Stimulated activated CD8-positive, alpha-beta memory T cell treated with anti-CD3 and anti-CD28 coated beads, Interleukin-15, amount 100 ng/mL, for 24 hours (primary cell): Measurements from ENCODE around the gene SEBOX.

Experiments
- DNase-seq: peaks from one replicate; pipeline ENCODE4 v3.0.0-alpha.2; 2020; ENCODE audit warnings: low read depth

The SEBOX gene

GRCh38 chr17:28392491-28392890 is 27.5 kb upstream of the SEBOX start:
- DNase-seq: no peak

DNA sequence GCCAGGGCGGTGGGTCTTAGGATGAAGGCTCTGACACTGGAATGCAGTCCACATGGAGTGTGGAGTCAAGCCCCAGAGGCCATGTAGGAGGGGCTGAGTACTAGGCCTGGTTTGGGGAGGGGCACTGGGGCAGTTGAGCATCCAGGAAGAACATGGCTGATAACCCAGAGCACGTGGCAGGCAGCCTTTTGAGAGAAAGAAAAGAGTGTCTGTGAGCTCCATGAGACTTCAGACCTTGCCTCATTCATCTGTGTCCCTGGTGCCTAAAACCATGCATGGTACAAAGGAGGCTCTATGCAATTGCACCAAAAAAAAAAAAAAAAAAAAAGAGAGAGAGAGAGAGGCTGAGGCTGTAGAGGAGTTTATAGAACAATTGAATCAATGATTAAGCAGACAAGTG is 26.4 kb upstream of the SEBOX start:
- DNase-seq: no peak

- no peak for DNase-seq
Measured at GRCh38 chr17:28390984-28391383, 26.0 kb upstream of the SEBOX start.

DNA sequence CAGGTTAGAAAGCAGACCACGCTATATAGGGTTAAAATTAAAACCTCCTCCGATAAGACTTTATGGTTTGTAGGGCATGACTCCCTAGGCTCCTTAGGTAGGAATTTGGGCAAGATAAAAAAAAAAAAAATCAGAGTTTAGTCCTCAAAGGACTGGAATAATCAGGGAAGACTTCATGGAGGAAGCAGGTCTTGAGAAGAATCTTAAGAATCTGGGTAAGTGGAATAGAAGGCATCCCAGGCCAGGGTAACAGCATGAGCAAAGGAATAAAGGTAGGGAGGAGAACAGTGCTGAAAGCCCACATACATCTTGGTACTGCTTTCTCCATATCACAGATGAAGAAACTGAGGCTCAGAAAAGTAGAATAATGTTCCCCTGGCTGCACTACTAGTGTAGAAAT is 25.6 kb upstream of the SEBOX start:
- DNase-seq: no peak

DNA sequence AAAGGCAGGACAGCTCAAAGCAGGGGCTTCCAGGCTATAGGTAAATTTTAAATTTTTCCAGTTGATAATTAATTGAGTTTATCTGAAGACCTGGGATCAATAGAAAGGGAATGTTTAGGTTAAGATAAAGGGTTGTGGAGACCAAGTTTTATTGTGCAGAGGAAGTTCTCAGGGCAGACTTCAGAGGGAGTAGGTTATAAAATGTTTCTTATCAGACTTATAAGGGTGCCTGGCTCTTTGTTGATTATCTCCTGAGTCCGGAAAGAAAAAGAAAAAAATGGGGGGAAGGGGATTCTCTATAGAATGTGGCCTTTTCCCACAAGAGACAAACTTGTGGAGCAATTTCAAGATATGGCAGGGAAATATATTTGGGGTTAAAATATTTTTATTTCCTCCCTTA is 25.1 kb upstream of the SEBOX start:
- DNase-seq: no peak

DNA sequence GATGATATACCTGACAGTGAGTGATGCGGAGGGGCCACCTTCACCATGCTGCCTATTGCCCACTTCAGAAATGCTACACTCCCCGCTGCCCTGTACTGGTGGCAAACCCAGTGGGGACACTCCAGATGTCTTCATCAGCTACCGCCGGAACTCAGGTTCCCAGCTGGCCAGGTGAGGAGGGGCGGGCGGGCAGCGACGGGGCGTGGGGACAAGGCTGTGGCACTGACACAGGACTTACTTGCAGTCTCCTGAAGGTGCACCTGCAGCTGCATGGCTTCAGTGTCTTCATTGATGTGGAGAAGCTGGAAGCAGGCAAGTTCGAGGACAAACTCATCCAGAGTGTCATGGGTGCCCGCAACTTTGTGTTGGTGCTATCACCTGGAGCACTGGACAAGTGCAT is 23.1 kb upstream of the SEBOX start:
- DNase-seq: no peak

DNA sequence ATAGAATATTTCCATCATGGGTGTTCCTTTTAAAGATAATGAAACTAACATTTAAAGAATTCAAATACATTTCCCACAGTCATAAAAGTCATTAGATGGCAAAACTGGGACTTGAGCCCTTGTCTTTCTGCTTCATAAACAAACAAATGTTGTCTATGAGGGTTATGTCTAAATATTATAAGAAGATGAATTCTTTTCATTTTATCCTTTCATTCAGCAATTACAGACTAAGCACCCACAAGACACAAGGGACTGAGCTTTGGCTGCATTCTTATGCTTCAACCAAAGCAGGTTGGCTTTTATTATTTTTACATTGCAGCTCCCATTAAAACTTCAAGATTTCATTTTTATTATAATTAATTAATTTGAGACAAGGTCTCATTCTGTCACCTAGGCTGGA is 21.4 kb upstream of the SEBOX start:
- no peak for DNase-seq

GRCh38 chr17:28385406-28385805 is 20.4 kb upstream of the SEBOX start:
- no peak for DNase-seq

- no peak for DNase-seq
Measured at GRCh38 chr17:28385037-28385400, 20.0 kb upstream of the SEBOX start.

GRCh38 chr17:28384281-28385036 is 19.5 kb upstream of the SEBOX start:
- no peak for DNase-seq

DNA sequence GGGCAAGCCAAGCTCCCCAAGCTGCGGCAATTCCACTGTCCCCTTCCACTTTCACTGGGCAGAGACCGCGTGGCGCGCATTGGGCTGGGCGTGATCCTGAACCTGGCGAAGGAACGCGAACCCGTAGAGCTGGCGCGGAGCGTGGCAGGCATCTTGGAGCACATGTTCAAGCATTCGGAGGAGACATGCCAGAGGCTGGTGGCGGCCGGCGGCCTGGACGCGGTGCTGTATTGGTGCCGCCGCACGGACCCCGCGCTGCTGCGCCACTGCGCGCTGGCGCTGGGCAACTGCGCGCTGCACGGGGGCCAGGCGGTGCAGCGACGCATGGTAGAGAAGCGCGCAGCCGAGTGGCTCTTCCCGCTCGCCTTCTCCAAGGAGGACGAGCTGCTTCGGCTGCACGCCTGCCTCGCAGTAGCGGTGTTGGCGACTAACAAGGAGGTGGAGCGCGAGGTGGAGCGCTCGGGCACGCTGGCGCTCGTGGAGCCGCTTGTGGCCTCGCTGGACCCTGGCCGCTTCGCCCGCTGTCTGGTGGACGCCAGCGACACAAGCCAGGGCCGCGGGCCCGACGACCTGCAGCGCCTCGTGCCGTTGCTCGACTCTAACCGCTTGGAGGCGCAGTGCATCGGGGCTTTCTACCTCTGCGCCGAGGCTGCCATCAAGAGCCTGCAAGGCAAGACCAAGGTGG is 16.3 kb upstream of the SEBOX start:
- no peak for DNase-seq

GRCh38 chr17:28379814-28380801 is 15.1 kb upstream of the SEBOX start:
- DNase-seq: no peak

- DNase-seq: no peak
Measured at GRCh38 chr17:28372945-28373274, 7.9 kb upstream of the SEBOX start.

GRCh38 chr17:28372203-28372944 is 7.4 kb upstream of the SEBOX start:
- DNase-seq: no peak

GRCh38 chr17:28371245-28372202 is 6.5 kb upstream of the SEBOX start, which contains the start of gene SARM1:
TSS of gene SARM1 (plus strand) at chr17:28371694. CDS start at chr17:28372033, 339 bp downstream.
- DNase-seq: peak; percentile 60

GRCh38 chr17:28370744-28371103 is 5.7 kb upstream of the SEBOX start:
- no peak for DNase-seq

GRCh38 chr17:28370035-28370743 is 5.2 kb upstream of the SEBOX start, which contains the start of gene VTN:
TSS of gene VTN (minus strand) at chr17:28370307. CDS start at chr17:28370203, 104 bp downstream.
- DNase-seq: no peak

- DNase-seq: no peak
Measured at GRCh38 chr17:28369684-28370034, 4.7 kb upstream of the SEBOX start.

DNA sequence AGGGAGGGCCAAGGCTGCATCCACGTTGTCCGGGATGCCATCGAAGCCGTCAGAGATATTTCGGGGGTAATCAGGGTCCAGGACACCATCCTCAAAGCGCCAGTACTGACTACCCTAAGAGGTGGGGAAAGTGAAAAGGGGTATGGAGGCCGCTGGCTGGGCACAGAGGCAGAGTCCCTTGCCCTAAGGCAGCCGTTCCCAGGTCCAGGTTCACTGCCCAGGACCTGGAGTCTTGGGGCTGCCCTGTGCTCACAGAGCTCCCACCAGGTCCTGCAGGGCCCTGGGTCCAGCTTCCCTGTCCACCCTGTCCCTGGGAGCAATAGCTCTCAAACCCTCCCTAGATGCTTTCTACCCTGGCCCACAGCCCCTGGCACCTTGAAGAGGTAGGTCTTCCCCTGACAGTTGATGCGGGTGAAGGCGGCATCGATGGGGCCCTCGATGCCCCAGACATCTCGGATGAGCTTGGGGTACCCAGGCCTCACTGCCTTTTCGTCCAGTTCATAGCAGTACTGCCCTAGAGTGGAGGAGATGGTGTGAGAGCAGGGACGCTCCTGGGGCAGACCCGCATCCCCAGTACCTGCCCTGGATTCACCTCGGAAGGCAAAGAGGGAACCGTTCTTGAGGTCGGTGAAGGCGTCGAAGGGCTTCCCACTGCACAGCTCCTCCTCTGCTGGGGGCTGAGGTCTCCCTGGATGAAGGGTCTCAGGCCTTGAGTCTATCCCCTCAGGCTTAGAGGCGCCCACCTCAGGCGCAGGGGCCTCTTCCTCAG is 4.1 kb upstream of the SEBOX start:
- DNase-seq: no peak
